H1 (cell line): ENCODE results near the gene ZBTB20. TPM values are rescaled to one million over a fixed set of nuclear protein-coding genes. Genes with fewer than 3 reads are reported as not detected.

Experiments used
- CTCF ChIA-PET: fragments of 300-600 bp; sonication (Branson Sonifier 250); formaldehyde crosslinking; loops from one replicate; lab custom pipeline; 2021; ENCODE audit not compliant: partially characterized antibody; lab: Charles Lee
- POLR2A ChIA-PET: fragments of 300-600 bp; sonication (Branson Sonifier 250); formaldehyde crosslinking; loops from one replicate; lab custom pipeline; 2021; ENCODE audit warnings: inconsistent platforms; ENCODE audit not compliant: partially characterized antibody; lab: Charles Lee
- DNase-seq, 2 experiments: peaks; one replicate each; pipeline versions ENCODE4 v3.0.0 to v3.0.0-alpha.2; 2010 to 2022; ENCODE audit warnings: low spot score in 2 of 2, low read depth in 1 of 2, mixed read lengths in 1 of 2
- FAIRE-seq: peaks from 2 replicates; lab custom pipeline; 2011; peaks lifted over from hg19 to GRCh38; lab: Jason Lieb, UNC
- H2AFZ ChIP-seq: 2 replicates; pipeline ENCODE4 v1.8.1; 2012; ENCODE audit warnings: low read length, inconsistent platforms
- H2AK5ac ChIP-seq: 2 replicates; pipeline ENCODE4 v1.6.1; 2013; ENCODE audit warnings: low read depth, low read length
- H2BK120ac ChIP-seq: replicated peaks from 2 replicates; pipeline ENCODE3; 2013; ENCODE audit warnings: low read depth, low read length, inconsistent platforms
- H2BK12ac ChIP-seq: 2 replicates; pipeline ENCODE4 v1.6.1; 2013; ENCODE audit warnings: low read depth, low read length
- H2BK15ac ChIP-seq: 2 replicates; pipeline ENCODE4 v1.6.1; 2013; ENCODE audit warnings: low read length
- H2BK20ac ChIP-seq: 2 replicates; pipeline ENCODE4 v1.6.1; 2013; ENCODE audit warnings: low read length
- H2BK5ac ChIP-seq: 2 replicates; pipeline ENCODE4 v1.6.1; 2013; ENCODE audit warnings: low read depth, low read length
- H3K14ac ChIP-seq: 2 replicates; pipeline ENCODE4 v1.6.1; 2013; ENCODE audit warnings: inconsistent platforms; ENCODE audit not compliant: insufficient read length
- H3K18ac ChIP-seq: 2 replicates; pipeline ENCODE4 v1.6.1; 2013; ENCODE audit warnings: low read length; ENCODE audit errors: extremely low read depth
- H3K23ac ChIP-seq: 2 replicates; pipeline ENCODE4 v1.6.1; 2013; ENCODE audit warnings: inconsistent platforms; ENCODE audit not compliant: insufficient read length
- H3K23me2 ChIP-seq: 2 replicates; pipeline ENCODE4 v1.6.1; 2013; ENCODE audit warnings: low read depth, low read length
- H3K27ac ChIP-seq: 2 replicates; pipeline ENCODE4 v1.6.1; 2011; ENCODE audit warnings: low read depth, low read length, inconsistent platforms
- H3K27me3 ChIP-seq, 4 experiments: replicated peaks in 1 of 4; 1 replicate in 1 of 4; 2 replicates in 3 of 4; pipeline versions ENCODE4 v1.6.1 to v1.8.1; 2011 to 2013; ENCODE audit warnings: low read length in 3 of 4, mild to moderate bottlenecking in 3 of 4, inconsistent platforms in 2 of 4, mixed read lengths in 2 of 4, moderate library complexity in 1 of 4; ENCODE audit not compliant: control insufficient read depth in 3 of 4, insufficient read depth in 3 of 4; ENCODE audit errors: extremely low read depth in 1 of 4
- H3K36me3 ChIP-seq, 4 experiments: 2 replicates each; pipeline versions ENCODE4 v1.6.1 to v1.8.1; 2011 to 2013; ENCODE audit warnings: mild to moderate bottlenecking in 4 of 4, low read length in 3 of 4, moderate library complexity in 2 of 4, control low read depth in 1 of 4, inconsistent platforms in 1 of 4; ENCODE audit not compliant: insufficient read depth in 4 of 4, control insufficient read depth in 2 of 4
- H3K4ac ChIP-seq: replicated peaks from 2 replicates; pipeline ENCODE3; 2013; ENCODE audit warnings: low read length, low read depth, mixed read lengths, inconsistent platforms; ENCODE audit not compliant: insufficient read length
- H3K4me1 ChIP-seq, 4 experiments: replicated peaks in 1 of 4; 1 replicate in 1 of 4; 2 replicates in 3 of 4; pipeline versions ENCODE4 v1.6.1 to v1.8.1; 2011 to 2013; ENCODE audit warnings: low read length in 3 of 4, inconsistent platforms in 2 of 4, mixed read lengths in 1 of 4; ENCODE audit not compliant: insufficient read depth in 4 of 4, control insufficient read depth in 3 of 4
- H3K4me2 ChIP-seq, 2 experiments: 2 replicates each; pipeline versions ENCODE4 v1.6.1 to v1.8.1; 2011 to 2013; ENCODE audit warnings: low read depth in 2 of 2, low read length in 2 of 2, control low read depth in 1 of 2, inconsistent platforms in 1 of 2, mild to moderate bottlenecking in 1 of 2; ENCODE audit not compliant: insufficient read depth in 1 of 2
- H3K4me3 ChIP-seq, 4 experiments: fragments of 200-600, 300-600 bp in 1 of 4; sonication (generic), shearing (Covaris generic), sonication (Bioruptor Twin) in 1 of 4; 2 replicates each; pipeline versions ENCODE4 v1.5.1 to v1.8.1; 2011 to 2016; ENCODE audit warnings: low read length in 4 of 4, low read depth in 3 of 4, control low read depth in 2 of 4, inconsistent platforms in 2 of 4, mild to moderate bottlenecking in 2 of 4, mixed read lengths in 1 of 4, moderate library complexity in 1 of 4; ENCODE audit not compliant: insufficient read depth in 2 of 4; ENCODE audit errors: extremely low read depth in 1 of 4
- H3K56ac ChIP-seq: replicated peaks from 2 replicates; pipeline ENCODE3; 2013; ENCODE audit warnings: low read depth, mild to moderate bottlenecking, mixed read lengths, low read length, inconsistent platforms; ENCODE audit not compliant: insufficient read length
- H3K79me1 ChIP-seq: 2 replicates; pipeline ENCODE4 v1.6.1; 2013; ENCODE audit warnings: low read depth, low read length, control low read depth
- H3K79me2 ChIP-seq, 2 experiments: 2 replicates each; pipeline versions ENCODE4 v1.6.1 to v1.8.1; 2012 to 2013; ENCODE audit warnings: low read length in 2 of 2, mild to moderate bottlenecking in 2 of 2, inconsistent platforms in 1 of 2; ENCODE audit not compliant: insufficient read depth in 2 of 2, control insufficient read depth in 1 of 2
- H3K9ac ChIP-seq, 4 experiments: replicated peaks in 1 of 4; 1 replicate in 1 of 4; 2 replicates in 3 of 4; pipeline versions ENCODE4 v1.6.1 to v1.8.1; 2011 to 2013; ENCODE audit warnings: low read depth in 3 of 4, low read length in 3 of 4, control low read depth in 2 of 4, mild to moderate bottlenecking in 2 of 4, moderate library complexity in 2 of 4, inconsistent platforms in 1 of 4; ENCODE audit errors: extremely low read depth in 1 of 4
- H3K9me3 ChIP-seq, 2 experiments: 2 replicates each; pipeline versions ENCODE4 v1.6.1 to v1.8.1; 2012 to 2013; ENCODE audit warnings: mild to moderate bottlenecking in 2 of 2, moderate library complexity in 2 of 2, control low read depth in 1 of 2, inconsistent platforms in 1 of 2, low read depth in 1 of 2, low read length in 1 of 2, mixed read lengths in 1 of 2; ENCODE audit not compliant: insufficient read depth in 2 of 2
- H4K20me1 ChIP-seq, 2 experiments: replicated peaks in 1 of 2; 2 replicates each; pipeline versions ENCODE3 to v1.8.1; 2011 to 2013; ENCODE audit warnings: inconsistent platforms in 2 of 2, low read length in 2 of 2, mild to moderate bottlenecking in 1 of 2; ENCODE audit not compliant: insufficient read depth in 2 of 2, control insufficient read depth in 1 of 2
- H4K5ac ChIP-seq: 2 replicates; pipeline ENCODE4 v1.6.1; 2013; ENCODE audit warnings: low read length, low read depth, mixed read lengths, inconsistent platforms; ENCODE audit not compliant: insufficient read length
- H4K8ac ChIP-seq: 2 replicates; pipeline ENCODE4 v1.8.0; 2013; ENCODE audit warnings: mild to moderate bottlenecking, moderate library complexity, low read length, inconsistent platforms; ENCODE audit not compliant: insufficient read depth; ENCODE audit errors: extremely low read depth
- H4K91ac ChIP-seq: replicated peaks from 2 replicates; pipeline ENCODE3; 2013; ENCODE audit warnings: low read length, mixed read lengths, inconsistent platforms; ENCODE audit not compliant: insufficient read length
- POLR2A ChIP-seq, 2 experiments: IDR thresholded peaks; 1 replicate in 1 of 2; 2 replicates in 1 of 2; pipeline ENCODE4 v1.6.1; 2011; ENCODE audit warnings: low read depth in 2 of 2, low read length in 2 of 2, mild to moderate bottlenecking in 2 of 2; ENCODE audit errors: control extremely low read depth in 1 of 2
- RBBP5 ChIP-seq: IDR thresholded peaks from 2 replicates; pipeline ENCODE4 v1.7.1; 2012; ENCODE audit warnings: low read depth, mild to moderate bottlenecking, inconsistent platforms, low read length, moderate library complexity, borderline replicate concordance
- RNF2 ChIP-seq: fragments of 200-900, 300-1000 bp; sonication (generic); IDR thresholded peaks from 2 replicates; pipeline ENCODE4 v1.7.1; 2016; ENCODE audit warnings: borderline replicate concordance, low read depth, mild to moderate bottlenecking, antibody characterized with exemption, low read length; ENCODE audit not compliant: poor library complexity, severe bottlenecking; ENCODE audit errors: missing control alignments
- TCF12 ChIP-seq: IDR thresholded peaks from 2 replicates; pipeline ENCODE4 v1.6.1; 2011; ENCODE audit warnings: low read depth, mild to moderate bottlenecking, low read length
- YY1 ChIP-seq: IDR thresholded peaks from 2 replicates; pipeline ENCODE4 v1.6.1; 2011; ENCODE audit warnings: low read depth, mild to moderate bottlenecking, low read length
- WGBS, 2 experiments: shearing (Covaris generic) in 1 of 2; methylation state at CpG; one replicate each; pipeline versions ENCODE4 v1.1.6 to v1.1.7; 2013 to 2015; ENCODE audit warnings: low lambda C conversion rate in 2 of 2, mixed read lengths in 2 of 2, inconsistent platforms in 1 of 2, low coverage in 1 of 2, missing lambda C conversion rate in 1 of 2; ENCODE audit not compliant: insufficient replicate concordance in 2 of 2, insufficient coverage in 1 of 2, insufficient read length in 1 of 2; ENCODE audit errors: extremely low coverage in 1 of 2, missing lambda C conversion rate in 1 of 2; 5-methylcytosine and 5-hydroxymethylcytosine counted together
- polyA plus RNA-seq, 7 experiments: library from polyadenylated mRNA; depleted of rRNA in 3 of 7; stranded (reverse) in 5 of 7; unstranded in 2 of 7; fragments of >200 nt in 5 of 7; fragments of 200-250 nt in 2 of 7; gene quantifications; 1 replicate in 5 of 7; 2 replicates in 1 of 7; 4 replicates in 1 of 7; pipeline versions ENCODE4 v1.2.1 to v1.2.3, GENCODE V29; 2011 to 2013; ENCODE audit warnings: missing spikeins in 2 of 7, mixed read lengths in 2 of 7
- total RNA-seq: library from RNA; stranded (reverse); fragmentation: NEBNext Ultra II Directional; extraction: Animal tissue kit (Norgen Biotek cat#: 25700); gene quantifications from 2 replicates; pipeline ENCODE4 v1.2.1, GENCODE V29; 2021

ZBTB20 gene
- total and polyA plus RNA-seq, 2 of the 8 experiments (the other 6 are each of a cell fraction or from before 2014, with no cell fraction given) = 0.35 to 1.3 TPM

- H2AFZ ChIP-seq = no peak overlapping the region
- no peak overlapping the region for H2BK5ac ChIP-seq
- no peaks in the 10 kb centered on the region for H3K36me3 ChIP-seq
- H3K4ac ChIP-seq = no peak overlapping the region
- no peaks in the 10 kb centered on the region for H4K20me1 ChIP-seq
- no peak overlapping the region for H2BK20ac ChIP-seq
- no peak overlapping the region for H4K5ac ChIP-seq
- no peak overlapping the region for H3K56ac ChIP-seq
- no peaks in the 10 kb centered on the region for H3K9me3 ChIP-seq
- H3K79me2 ChIP-seq = no peaks in the 10 kb centered on the region
- no peak overlapping the region for H3K4me2 ChIP-seq
- WGBS, 2 experiments = 92% methylated on average over 5 of the region's 5 CpGs; no CpG with 5 or more reads in 1 of the 2 experiments
- H3K14ac ChIP-seq = no peak overlapping the region
- H4K91ac ChIP-seq = no peak overlapping the region
- H3K23me2 ChIP-seq = no peaks in the 10 kb centered on the region
- DNase-seq (no peak), FAIRE-seq (no peak)
- H2BK120ac ChIP-seq = no peak overlapping the region
- H3K4me1 ChIP-seq = no peaks in the 10 kb centered on the region
- ChIA-PET POLR2A (no interaction called here), CTCF (no interaction called here)
- H3K18ac ChIP-seq = no peak overlapping the region
- TF ChIP-seq RBBP5 = no peak
- TF ChIP-seq YY1 = no peak
- TF ChIP-seq RNF2 = no peak
- TF ChIP-seq TCF12 = no peak
- TF ChIP-seq POLR2A (IDR thresholded peaks at IDR 0.05; ENCODE audit: control extremely low read depth in 1 of 2, low read depth in 2 of 2, low read length in 2 of 2) = no peak
- H3K9ac ChIP-seq = no peak overlapping the region
- H3K27me3 ChIP-seq = no peaks in the 10 kb centered on the region
- no peak overlapping the region for H2BK15ac ChIP-seq
- H3K79me1 ChIP-seq = no peaks in the 10 kb centered on the region
- H2BK12ac ChIP-seq = no peak overlapping the region
- no peak overlapping the region for H3K4me3 ChIP-seq
- H4K8ac ChIP-seq = no peak overlapping the region
- no peak overlapping the region for H2AK5ac ChIP-seq
- H3K23ac ChIP-seq = no peak overlapping the region
- H3K27ac ChIP-seq = no peak overlapping the region
Observed at GRCh38 chr3:115110830-115111229, 36.3 kb downstream of the ZBTB20 start.
